Heart right ventricle (tissue), 16 donors: ENCODE data around the gene TTLL11. TPM values are rescaled to one million over a fixed set of nuclear protein-coding genes. Genes with fewer than 3 reads are reported as not detected.

ENCODE experiments used
- ATAC-seq, 8 donors: fragments of 200-7000 bp; cut with Tn5 transposase; one replicate each; pipeline ENCODE4 v1.9.1; 2020; ENCODE audit warnings: mild to moderate bottlenecking in 8 of 8, moderate library complexity in 8 of 8, moderate number of reproducible peaks in 1 of 8
- DNase-seq, 2 donors: peaks; one replicate each; pipeline ENCODE4 v3.0.0-alpha.2; 2020
- H3K27ac ChIP-seq, 10 donors: fragments of 200-600 bp; sonication (generic) in 2 of 10; one replicate each; pipeline versions ENCODE4 v1.5.0 to v1.8.0; 2020 to 2022; ENCODE audit warnings: mild to moderate bottlenecking in 3 of 10
- H3K27me3 ChIP-seq, 7 donors: fragments of 200-600 bp; one replicate each; pipeline ENCODE4 v1.8.0; 2021 to 2022; ENCODE audit warnings: mild to moderate bottlenecking in 2 of 7
- H3K36me3 ChIP-seq, 9 donors: fragments of 200-600 bp; sonication (generic) in 1 of 9; one replicate each; pipeline versions ENCODE4 v1.5.0 to v1.8.0; 2020 to 2022; ENCODE audit warnings: mild to moderate bottlenecking in 2 of 9
- H3K4me1 ChIP-seq, 9 donors: fragments of 200-600 bp; sonication (generic) in 1 of 9; one replicate each; pipeline versions ENCODE4 v1.5.0 to v1.8.0; 2020 to 2022; ENCODE audit warnings: mild to moderate bottlenecking in 4 of 9
- H3K4me3 ChIP-seq, 10 donors: fragments of 200-600 bp; sonication (generic) in 2 of 10; one replicate each; pipeline versions ENCODE4 v1.5.0 to v1.8.0; 2020 to 2022; ENCODE audit warnings: mild to moderate bottlenecking in 7 of 10, moderate library complexity in 2 of 10
- H3K9me3 ChIP-seq, 11 donors: fragments of 200-600 bp in 10 of 11; sonication (generic) in 2 of 11; one replicate each; pipeline versions ENCODE4 v1.5.0 to v1.8.0; 2013 to 2022; ENCODE audit warnings: mild to moderate bottlenecking in 2 of 11, control low read depth in 1 of 11, moderate library complexity in 1 of 11
- CTCF ChIP-seq, 9 donors: fragments of 200-600 bp; sonication (generic) in 2 of 9; IDR thresholded peaks; one replicate each; pipeline versions ENCODE4 v1.5.0 to v1.8.0; 2021 to 2022; ENCODE audit warnings: antibody characterized with exemption in 9 of 9, mild to moderate bottlenecking in 5 of 9, moderate library complexity in 1 of 9
- WGBS, 2 donors: extraction: QIAGEN DNeasy Blood & Tissue Kit; methylation state at CpG; one replicate each; pipeline ENCODE4 v1.1.7; 2013; ENCODE audit warnings: inconsistent platforms in 1 of 2; 5-methylcytosine and 5-hydroxymethylcytosine counted together
- intact Hi-C, 10 donors: fragments of 100-400 bp; cut with DNase I; formaldehyde crosslinking; loops; one replicate each; pipeline versions ENCODE4 v1.11.1 to v1.14.2; 2022
- polyA plus RNA-seq, 2 donors: library from polyadenylated mRNA; stranded (reverse); fragments of 200-250 nt; gene quantifications; one replicate each; pipeline ENCODE4 v1.2.3, GENCODE V29; 2013
- total RNA-seq, 10 donors: library from RNA; stranded (reverse); fragmentation: NEBNext Ultra II Directional in 3 of 10; extraction: Animal tissue kit (Norgen Biotek cat#: 25700) in 3 of 10; gene quantifications; one replicate each; pipeline versions ENCODE4 v1.2.1 to v1.2.4, GENCODE V29; 2021 to 2023
- donor health status: Arrhythmogenic right ventricular cardiomyopathy.
- donor health status: ischemic (EF 13 %, LVEDD 7.1; RV severe dilation, severe dysfunction).
- donor health status: healthy with polysubstance abuse.
- donor health status: DM: no; HTN: yes; CAD: no.
- donor health status: DM: no; HTN: no; CAD: no.
- donor health status: ischemic (EF 25% LVEDD 6.9; RV normal size, moderate dysfunction).
- donor health status: ischemic (EF 25% LVEDD 5.7; RV mildly dilated, moderate dysfunction).
- donor health status: healthy.
- donor health status: DM: yes; HTN: yes; CAD: no.
- donor health status: Ischemic cardiomyopathy.
- donor health status: ischemic (EF 35%, LVEDD 5.7; RV mildly dilated, moderate dysfunction).
- donor health status: nonischemic (EF 11% LVEDD 7.7; RV severe dilation, severe dysfunction).
- donor health status: DM: yes; HTN: yes; CAD: no.
- donor health status: PGD.
- donor health status: ischemic (EF 29% LVEDD 5.4; RV normal size, mild dysfunction).
- donor health status: nonischemic (EF 23%, LVEDD 6.1; RV moderate dilation, normal function).

The TTLL11 gene
- total and polyA plus RNA-seq, 12 donors = 2.6 to 8.7 (median 5.8) TPM

- ATAC-seq = no peak
- Histone ChIP-seq H3K4me3 (no peak overlapping the region), H3K4me1 (peaks cover 0 to 5% (median 0%) of the 10 kb centered on the region in 9 donors), H3K9me3 (no peaks in the 10 kb centered on the region), H3K36me3 (no peaks in the 10 kb centered on the region), H3K27me3 (no peaks in the 10 kb centered on the region), H3K27ac (no peak overlapping the region)
- intact Hi-C loops = loop anchor here in 1 of 10 donors (10.0 kb wide), 1 partner anchor 58 kb away; no protein-coding TSS in a partner anchor
- DNase-seq = no peak
- WGBS, 2 donors = 80 to 93% methylated on average over 3 of the region's 3 CpGs
- TF ChIP-seq CTCF (IDR thresholded peaks at IDR 0.05) = no peak
These were observed 140.5 kb downstream of the TTLL11 start for GRCh38 chr9:121952611-121953010.

GRCh38 chr9:121950866-121951265 is 142.2 kb downstream of the TTLL11 start:
- WGBS, 2 donors = 84 to 96% methylated on average over 8 of the region's 8 CpGs
- Histone ChIP-seq H3K27ac (no peak overlapping the region), H3K36me3 (peaks cover 0 to 3% (median 0%) of the 10 kb centered on the region in 9 donors), H3K9me3 (no peaks in the 10 kb centered on the region), H3K4me3 (no peak overlapping the region), H3K27me3 (no peaks in the 10 kb centered on the region), H3K4me1 (peaks cover 0 to 5% (median 0%) of the 10 kb centered on the region in 9 donors)
- no peak for TF ChIP-seq CTCF (IDR thresholded peaks at IDR 0.05)
- intact Hi-C loops = loop anchor here in 1 of 10 donors (10.0 kb wide), 1 partner anchor 56 kb away; no protein-coding TSS in a partner anchor
- DNase-seq = no peak
- no peak for ATAC-seq

GRCh38 chr9:121950441-121950840 is 142.7 kb downstream of the TTLL11 start:
- Histone ChIP-seq H3K4me1 (peaks cover 0 to 5% (median 0%) of the 10 kb centered on the region in 9 donors), H3K4me3 (no peak overlapping the region), H3K27me3 (no peaks in the 10 kb centered on the region), H3K36me3 (peaks cover 0 to 3% (median 0%) of the 10 kb centered on the region in 9 donors), H3K27ac (no peak overlapping the region), H3K9me3 (no peaks in the 10 kb centered on the region)
- WGBS, 2 donors = 85 to 86% methylated on average over 9 of the region's 9 CpGs
- intact Hi-C loops = loop anchor here in 1 of 10 donors (10.0 kb wide), 1 partner anchor 56 kb away; no protein-coding TSS in a partner anchor
- no peak for ATAC-seq
- TF ChIP-seq CTCF (IDR thresholded peaks at IDR 0.05) = no peak
- DNase-seq = no peak

GRCh38 chr9:121949766-121950165 is 143.3 kb downstream of the TTLL11 start:
- no peak overlapping the region for H3K27ac ChIP-seq
- no peak for ATAC-seq
- peaks cover 0 to 3% (median 0%) of the 10 kb centered on the region in 9 donors for H3K36me3 ChIP-seq
- no peak overlapping the region for H3K4me3 ChIP-seq
- DNase-seq = no peak
- H3K9me3 ChIP-seq = no peaks in the 10 kb centered on the region
- WGBS, 2 donors = 95 to 97% methylated on average over 4 of the region's 4 CpGs
- no peaks in the 10 kb centered on the region for H3K27me3 ChIP-seq
- intact Hi-C loops = loop anchor here in 1 of 10 donors (10.0 kb wide), 1 partner anchor 55 kb away; no protein-coding TSS in a partner anchor
- TF ChIP-seq CTCF (IDR thresholded peaks at IDR 0.05) = no peak
- H3K4me1 ChIP-seq = peaks cover 0 to 5% (median 0%) of the 10 kb centered on the region in 9 donors
